GM12878 (cell line): Measurements from ENCODE around the gene XYLB. TPM values are rescaled to one million over a fixed set of nuclear protein-coding genes. Genes with fewer than 3 reads are reported as not detected.

ENCODE experiments used
- ATAC-seq: fragments of 200-7000 bp; cut with Tn5 transposase; 3 replicates; pipeline ENCODE4 v1.9.1; 2020; ENCODE audit warnings: mild to moderate bottlenecking, moderate library complexity
- BruUV-seq: library from RNA; stranded (reverse); fragments of 400-500 nt; replicated peaks from 2 replicates; lab custom pipeline; 2021; lab: Mats Ljungman, UMichigan
- CTCF ChIA-PET: fragments of 300-600 bp; sonication (Branson Sonifier 250); formaldehyde crosslinking; extraction: SDS; loops from one replicate; lab custom pipeline; 2021; ENCODE audit warnings: inconsistent platforms; lab: Yijun Ruan, JAX
- POLR2A ChIA-PET: fragments of 350-600 bp; formaldehyde crosslinking; extraction: SDS; loops from one replicate; lab custom pipeline; 2021; ENCODE audit warnings: inconsistent platforms; lab: Charles Lee
- RAD21 ChIA-PET: fragments of 300-600 bp; sonication (Branson Sonifier 250); formaldehyde crosslinking; loops from one replicate; lab custom pipeline; 2023; ENCODE audit warnings: antibody characterized with exemption; ENCODE audit not compliant: unreplicated experiment; lab: Charles Lee
- SMC1A ChIA-PET: fragments of 300-600 bp; sonication (Branson Sonifier 250); formaldehyde crosslinking; loops from one replicate; lab custom pipeline; 2023; ENCODE audit not compliant: unreplicated experiment, uncharacterized antibody; lab: Charles Lee
- DNase-seq: peaks from one replicate; pipeline ENCODE4 v3.0.0-alpha.2; 2011; ENCODE audit warnings: low read depth, low spot score
- FAIRE-seq: peaks from 3 replicates; lab custom pipeline; 2011; peaks lifted over from hg19 to GRCh38; lab: Jason Lieb, UNC
- H2AFZ ChIP-seq: 2 replicates; pipeline ENCODE4 v1.6.0; 2011; ENCODE audit warnings: low read depth, low read length, control low read depth; ENCODE audit not compliant: control insufficient read depth
- H3K27ac ChIP-seq: 2 replicates; pipeline ENCODE4 v1.5.1; 2011; ENCODE audit warnings: control low read depth; ENCODE audit not compliant: control insufficient read depth, insufficient read depth
- H3K27me3 ChIP-seq, 2 experiments: replicated peaks in 1 of 2; 2 replicates each; pipeline versions ENCODE4 v1.6.0 to v1.6.1; 2011; ENCODE audit warnings: low read length in 1 of 2; ENCODE audit not compliant: control insufficient read depth in 2 of 2, insufficient read depth in 2 of 2
- H3K36me3 ChIP-seq, 2 experiments: 2 replicates each; pipeline ENCODE4 v1.5.1; 2011; ENCODE audit warnings: low read length in 1 of 2; ENCODE audit not compliant: control insufficient read depth in 2 of 2, insufficient read depth in 2 of 2
- H3K4me1 ChIP-seq: 2 replicates; pipeline ENCODE4 v1.6.1; 2011; ENCODE audit warnings: mild to moderate bottlenecking, low read length, moderate library complexity, mixed read lengths; ENCODE audit not compliant: control insufficient read depth, insufficient read depth
- H3K4me2 ChIP-seq: 2 replicates; pipeline ENCODE4 v1.6.0; 2011; ENCODE audit warnings: control low read depth; ENCODE audit not compliant: control insufficient read depth, insufficient read depth
- H3K4me3 ChIP-seq: fragments of 200-600 bp; sonication (generic); 2 replicates; pipeline ENCODE4 v1.5.1; 2016
- H3K79me2 ChIP-seq: 2 replicates; pipeline ENCODE4 v1.6.0; 2011; ENCODE audit warnings: low read length; ENCODE audit not compliant: control insufficient read depth, insufficient read depth
- H3K9ac ChIP-seq: 2 replicates; pipeline ENCODE4 v1.8.0; 2011; ENCODE audit warnings: low read length, control low read depth, mixed read lengths; ENCODE audit not compliant: control insufficient read depth, insufficient read depth
- H3K9me3 ChIP-seq: replicated peaks from 3 replicates; pipeline ENCODE4 v1.5.1; 2011; ENCODE audit warnings: mild to moderate bottlenecking, low read length; ENCODE audit not compliant: control insufficient read depth, insufficient read depth
- H4K20me1 ChIP-seq: 2 replicates; pipeline ENCODE4 v1.6.0; 2011; ENCODE audit not compliant: control insufficient read depth, insufficient read depth
- CHD4 ChIP-seq: fragments of 200-600 bp; sonication (generic); IDR thresholded peaks from 2 replicates; pipeline ENCODE4 v1.6.1; 2016; ENCODE audit warnings: mild to moderate bottlenecking
- EP300 ChIP-seq, 2 experiments: fragments of 150-350 bp in 1 of 2; IDR thresholded peaks; 2 replicates each; pipeline ENCODE4 v1.6.1; 2011 to 2012; ENCODE audit warnings: low read depth in 2 of 2, low read length in 2 of 2, borderline replicate concordance in 1 of 2, improper control_type of control experiment in 1 of 2, inconsistent platforms in 1 of 2; ENCODE audit not compliant: control insufficient read depth in 1 of 2
- MAX ChIP-seq: IDR thresholded peaks from 2 replicates; pipeline ENCODE4 v1.6.1; 2012; ENCODE audit warnings: low read depth, low read length, improper control_type of control experiment
- MYC ChIP-seq: IDR thresholded peaks from 2 replicates; pipeline ENCODE4 v1.6.1; 2011; ENCODE audit warnings: mild to moderate bottlenecking, low read length, moderate library complexity, inconsistent platforms; ENCODE audit not compliant: insufficient read depth, insufficient replicate concordance, insufficient read length, severe bottlenecking
- NKRF ChIP-seq: fragments of 450-650 bp; conservative IDR thresholded peaks from 2 replicates; pipeline ENCODE4 v1.6.1; 2017; ENCODE audit warnings: mild to moderate bottlenecking, moderate library complexity
- PKNOX1 ChIP-seq: fragments of 450-650 bp; IDR thresholded peaks from 2 replicates; pipeline ENCODE4 v1.6.1; 2016; ENCODE audit warnings: mild to moderate bottlenecking
- RBBP5 ChIP-seq: fragments of 200-600 bp; sonication (generic); conservative IDR thresholded peaks from 2 replicates; pipeline ENCODE4 v1.6.1; 2016
- SIN3A ChIP-seq: IDR thresholded peaks from 2 replicates; pipeline ENCODE4 v1.6.1; 2012; ENCODE audit warnings: low read depth, low read length, improper control_type of control experiment
- SMARCA5 ChIP-seq: fragments of 450-650 bp; IDR thresholded peaks from 2 replicates; pipeline ENCODE4 v1.6.1; 2017; ENCODE audit warnings: mild to moderate bottlenecking
- TCF3 ChIP-seq: IDR thresholded peaks from 2 replicates; pipeline ENCODE4 v1.6.1; 2012; ENCODE audit warnings: low read depth, mild to moderate bottlenecking, low read length, borderline replicate concordance; ENCODE audit not compliant: insufficient read depth
- YBX1 ChIP-seq: fragments of 450-650 bp; IDR thresholded peaks from 2 replicates; pipeline ENCODE4 v1.6.1; 2016; ENCODE audit warnings: antibody characterized with exemption
- YY1 ChIP-seq: IDR thresholded peaks from 2 replicates; pipeline ENCODE4 v1.6.1; 2011; ENCODE audit warnings: low read depth, mild to moderate bottlenecking, low read length
- ZNF687 ChIP-seq: fragments of 450-650 bp; IDR thresholded peaks from 2 replicates; pipeline ENCODE4 v1.6.1; 2017; ENCODE audit warnings: mild to moderate bottlenecking, moderate library complexity
- WGBS: methylation state at CpG from one replicate; pipeline ENCODE4 v1.1.6; 2016; ENCODE audit warnings: low lambda C conversion rate; ENCODE audit not compliant: insufficient replicate concordance, insufficient coverage; ENCODE audit errors: missing lambda C conversion rate; 5-methylcytosine and 5-hydroxymethylcytosine counted together
- in situ Hi-C: fragments of 300-500 bp; cut with MboI; formaldehyde crosslinking; loops from 9 replicates; pipeline ENCODE4 v1.14.3; 2018; ENCODE audit warnings: mixed read lengths
- intact Hi-C: fragments of 100-400 bp; cut with micrococcal nuclease; formaldehyde crosslinking; loops from one replicate; pipeline ENCODE4 v1.14.2; 2022; ENCODE audit not compliant: unreplicated experiment
- polyA plus RNA-seq, 11 experiments: library from polyadenylated mRNA; depleted of rRNA in 4 of 11; unstranded in 6 of 11; stranded (reverse) in 5 of 11; fragments of >200 nt; fragmentation: Nextera tagmentation in 4 of 11; fragmentation: Illumina TruSeq in 1 of 11; extraction: Ambion mirVana in 4 of 11; extraction: Trizol in 1 of 11; gene quantifications; 1 replicate in 1 of 11; 2 replicates in 10 of 11; pipeline versions ENCODE4 v1.2.1 to v1.2.3, GENCODE V29; 2011 to 2016; ENCODE audit warnings: inconsistent platforms in 2 of 11, missing spikeins in 2 of 11, low read depth in 1 of 11
- total RNA-seq, 4 experiments: library from RNA; depleted of rRNA in 3 of 4; stranded (reverse); fragments of >200 nt in 3 of 4; fragmentation: Illumina TruSeq in 1 of 4; extraction: Trizol in 1 of 4; gene quantifications; 2 replicates each; pipeline versions ENCODE4 v1.2.1 to v1.2.3, GENCODE V29; 2013 to 2021

Gene XYLB
- total and polyA plus RNA-seq, 10 of the 15 experiments (the other 5 are each of a cell fraction or from before 2014, with no cell fraction given): 0.60 to 6.1 (median 3.5) TPM

- H3K27me3 ChIP-seq: no peaks in the 10 kb centered on the region
- in situ Hi-C loops: no loop called here
- ATAC-seq: no peak
- FAIRE-seq: no peak
- ChIA-PET RAD21 (no interaction called here), POLR2A (no interaction called here), CTCF (interaction anchor here (2.2 kb wide), 1 partner anchor 84 kb away, joined by 6 read pairs; no protein-coding TSS in a partner anchor), SMC1A (no interaction called here)
- no peaks in the 10 kb centered on the region for H3K9me3 ChIP-seq
- H3K36me3 ChIP-seq: no peaks in the 10 kb centered on the region; a peak in 1 of 4 replicates
- TF ChIP-seq SMARCA5 (no peak), NKRF (no peak), MYC (no peak), YBX1 (no peak), ZNF687 (no peak), RBBP5 (no peak), MAX (no peak), SIN3A (no peak), EP300 (IDR thresholded peaks at IDR 0.05; ENCODE audit: borderline replicate concordance in 1 of 2, control insufficient read depth in 1 of 2, low read depth in 2 of 2, low read length in 2 of 2) (no peak), CHD4 (no peak), PKNOX1 (no peak), TCF3 (no peak), YY1 (no peak)
- 83% methylated on average over 2 of the region's 2 CpGs for WGBS
- no peak for DNase-seq
- H3K4me2 ChIP-seq: no peak overlapping the region
- H4K20me1 ChIP-seq: no peaks in the 10 kb centered on the region
- H3K4me1 ChIP-seq: no peaks in the 10 kb centered on the region
- H2AFZ ChIP-seq: no peak overlapping the region
- no peak overlapping the region for H3K9ac ChIP-seq
- H3K27ac ChIP-seq: no peak overlapping the region
- no peak overlapping the region for H3K4me3 ChIP-seq
- BruUV-seq: no TSS peak
- intact Hi-C loops: no loop called here
- H3K79me2 ChIP-seq: no peaks in the 10 kb centered on the region
Observed at GRCh38 chr3:38396239-38396638, 49.7 kb downstream of the XYLB start.
